GM18517 (cell line): ENCODE results near the gene FRK.

Experiments
- ATAC-seq: cut with Tn5 transposase; IDR thresholded peaks from one replicate; pipeline ENCODE4 v1.9.1; 2021; ENCODE audit warnings: mild to moderate bottlenecking, moderate library complexity; ENCODE audit not compliant: unreplicated experiment

FRK gene

DNA sequence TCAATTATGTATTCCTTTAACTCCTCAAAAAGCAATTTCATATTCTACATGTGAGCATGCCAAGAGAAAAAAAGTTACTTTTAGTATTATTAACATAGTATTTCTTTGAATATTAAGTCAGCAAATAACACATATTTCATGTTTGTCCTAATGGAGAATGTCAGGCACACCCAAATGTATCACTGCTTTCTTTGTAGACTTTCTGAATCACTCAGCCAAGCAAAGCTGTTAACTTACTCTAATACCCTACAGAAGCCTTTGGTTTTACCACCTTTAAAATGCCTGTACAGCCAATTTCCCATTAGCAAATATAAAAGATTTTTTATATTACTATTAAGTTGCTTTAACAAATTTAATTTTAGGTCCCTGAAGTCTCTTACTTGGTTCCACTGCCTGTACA lies 23.8 kb downstream of the FRK start:
- ATAC-seq, result no peak

DNA sequence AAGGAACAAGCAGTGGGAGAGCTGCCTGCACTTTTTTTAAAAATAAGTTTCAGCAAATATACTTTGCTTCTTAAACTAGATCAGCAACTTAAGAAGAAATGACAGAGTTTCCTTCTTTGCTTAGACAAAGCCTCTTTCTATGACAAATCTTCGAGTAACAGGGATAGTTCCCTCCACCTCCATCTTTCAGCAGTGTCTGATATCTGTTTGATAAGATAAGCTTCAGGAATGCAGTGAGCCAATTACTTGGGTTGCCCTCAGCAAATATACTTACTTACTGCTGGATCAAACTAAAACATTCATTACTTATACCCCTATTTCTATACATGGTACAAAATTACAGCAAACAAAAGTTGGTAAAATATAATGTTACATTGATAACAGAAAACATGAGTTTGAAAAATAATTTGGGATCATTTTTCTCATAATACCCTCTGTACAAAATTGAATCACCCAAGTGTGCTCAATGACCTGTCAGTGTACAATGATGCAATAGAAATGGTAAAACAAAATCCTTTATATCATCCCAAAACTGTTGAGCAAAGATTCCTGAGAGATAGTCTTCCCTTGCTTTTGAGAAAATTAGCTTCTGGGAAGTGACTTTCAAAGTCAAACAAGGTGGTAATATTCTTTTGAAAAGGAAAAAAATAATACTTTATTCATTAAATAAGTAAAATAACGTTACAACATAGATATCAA lies 24.5 kb downstream of the FRK start:
- no peak for ATAC-seq

- no peak for ATAC-seq
These were observed 25.1 kb downstream of the FRK start for GRCh38 chr6:116035616-116036015.

- no peak for ATAC-seq
These were observed 26.4 kb downstream of the FRK start for GRCh38 chr6:116034327-116034726.

GRCh38 chr6:116033687-116034303 lies 26.9 kb downstream of the FRK start:
- ATAC-seq, result no peak

DNA sequence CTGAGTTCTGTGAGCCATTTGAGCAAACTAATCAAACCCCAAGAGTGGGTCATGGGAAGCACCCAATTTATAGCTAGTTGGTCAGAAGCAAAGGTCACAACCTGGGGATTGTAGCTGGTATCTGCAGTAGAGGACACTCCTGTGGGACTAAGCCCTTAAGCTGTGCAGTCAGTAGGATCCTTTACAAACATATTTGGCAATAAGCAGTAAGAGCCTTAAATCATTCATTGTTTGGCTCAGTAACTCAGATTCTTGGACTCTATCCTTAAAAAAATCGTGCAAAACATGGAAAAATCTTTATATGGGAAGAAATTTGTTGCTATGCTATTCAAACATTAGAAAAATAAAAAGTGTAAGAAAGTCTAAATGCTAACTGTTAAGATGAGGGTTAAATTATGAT lies 29.9 kb downstream of the FRK start:
- ATAC-seq, result no peak

DNA sequence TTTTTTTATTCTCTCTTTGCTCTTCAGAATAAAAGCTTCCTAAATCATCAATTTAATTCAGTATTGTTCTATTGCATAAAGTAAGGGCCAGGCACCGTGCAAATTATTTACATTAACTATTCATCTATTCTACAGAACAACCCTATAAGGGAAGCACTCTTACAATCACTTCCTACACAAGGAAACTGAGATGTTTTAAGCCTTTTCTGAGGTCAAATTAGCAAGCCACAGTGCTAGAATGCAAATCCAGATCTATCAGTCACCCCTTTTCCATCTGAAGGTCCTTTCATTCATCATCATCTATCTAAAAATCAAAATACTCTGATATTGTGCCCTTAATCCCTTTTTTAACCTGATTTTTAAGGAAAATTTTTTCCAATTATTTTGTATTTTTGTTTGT lies 31.2 kb downstream of the FRK start:
- peak; percentile 74 for ATAC-seq

GRCh38 chr6:116028233-116028632 lies 32.5 kb downstream of the FRK start:
- no peak for ATAC-seq

DNA sequence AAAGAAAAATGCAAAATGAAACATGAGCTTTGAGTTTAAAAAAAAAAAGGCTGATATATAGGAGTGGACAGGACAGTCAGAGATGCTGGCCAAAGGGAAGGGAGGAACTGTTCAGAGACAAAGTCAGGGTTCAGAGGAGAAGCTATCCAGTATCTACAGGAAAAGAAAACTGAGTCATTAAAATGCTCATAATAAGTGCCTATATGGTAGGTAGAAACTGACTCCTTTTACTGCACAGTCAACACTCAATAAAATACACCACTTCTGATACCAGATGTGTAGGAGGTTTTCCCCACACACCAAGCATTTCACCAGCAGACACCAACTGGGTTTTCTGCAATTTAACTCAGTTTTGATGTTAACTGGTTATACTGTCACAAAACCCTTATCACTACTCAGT lies 32.9 kb downstream of the FRK start:
- ATAC-seq, result peak; percentile 57

DNA sequence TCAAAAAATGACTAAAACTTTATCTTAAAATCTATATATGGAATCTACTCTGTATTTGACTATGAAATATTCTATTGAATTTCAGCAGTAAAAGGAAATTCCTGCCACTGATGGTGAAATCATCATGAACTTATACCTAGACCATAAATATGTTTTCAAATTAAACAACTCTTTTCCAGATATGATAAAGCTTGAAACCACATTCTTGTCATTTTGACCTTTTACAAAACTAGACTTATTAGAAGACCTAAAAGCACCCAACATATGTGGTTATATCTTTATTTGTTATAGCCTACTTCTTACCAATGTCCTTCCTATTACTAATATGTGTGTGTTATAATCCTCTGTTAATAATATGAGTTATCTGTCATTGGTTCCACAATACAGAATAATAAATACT lies 35.3 kb downstream of the FRK start:
- no peak for ATAC-seq

DNA sequence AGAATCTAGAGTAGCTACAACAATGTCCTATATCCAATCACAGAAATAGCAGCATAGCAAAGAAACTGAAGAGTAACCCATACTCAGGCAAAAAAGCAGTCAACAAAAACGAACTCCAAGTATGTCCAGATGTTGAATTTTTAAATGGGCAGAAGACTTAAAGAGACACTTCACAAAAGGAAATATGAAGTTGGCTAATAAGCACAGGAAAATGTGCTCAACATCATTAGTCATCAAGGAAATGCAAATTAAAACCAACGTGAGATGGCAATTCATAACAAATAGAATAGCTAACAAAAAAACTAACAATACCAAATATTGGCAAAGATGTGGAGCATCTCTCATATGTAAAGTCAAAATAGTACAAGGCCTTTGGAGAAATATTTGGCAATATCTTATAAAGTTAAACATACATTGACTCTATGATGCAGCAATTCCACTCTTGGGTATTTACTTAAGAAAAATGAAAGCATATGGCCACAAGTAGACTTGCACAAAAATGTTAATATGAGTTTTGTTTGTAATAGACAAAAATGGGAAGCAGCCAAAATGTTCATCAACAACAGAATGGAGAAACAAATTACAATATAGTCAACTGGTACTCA lies 37.7 kb downstream of the FRK start:
- no peak for ATAC-seq

DNA sequence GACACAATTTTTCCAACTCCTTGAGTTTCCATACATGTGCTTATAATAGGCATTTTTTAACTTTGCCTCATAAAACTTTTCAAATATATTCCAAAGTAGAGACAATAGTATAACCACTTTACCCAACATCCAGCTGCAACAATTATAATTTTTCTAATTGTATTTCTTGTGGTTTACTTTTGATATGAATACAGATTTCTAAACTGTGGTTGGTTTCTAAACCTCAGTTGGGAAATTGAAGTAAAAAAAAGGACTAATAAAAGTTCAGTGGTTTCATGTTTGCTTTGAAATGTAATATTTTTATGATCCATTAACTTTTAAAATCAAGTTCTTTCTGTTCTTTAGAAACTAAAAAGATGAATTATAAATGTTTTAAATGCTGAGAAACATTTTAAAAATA lies 40.0 kb downstream of the FRK start:
- ATAC-seq, result no peak

DNA sequence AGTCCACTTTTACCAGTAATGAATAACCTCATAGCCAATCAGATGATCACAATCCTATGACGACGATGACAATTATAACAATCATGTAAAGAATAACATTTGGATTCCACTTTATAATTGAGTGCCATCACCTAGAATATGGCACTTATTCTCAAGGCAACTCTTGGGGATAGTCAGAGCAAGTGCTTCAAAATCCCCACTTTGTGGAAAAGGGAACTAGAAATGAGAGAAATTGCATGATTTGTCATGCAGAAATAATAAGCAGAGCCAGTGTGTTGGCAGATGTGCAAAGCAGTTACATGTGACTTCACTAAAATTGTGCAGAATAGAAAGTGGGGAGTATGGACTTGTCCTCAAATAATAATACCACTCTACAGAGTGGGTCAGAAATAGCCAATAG lies 41.3 kb downstream of the FRK start:
- peak; percentile 91 for ATAC-seq

- no peak for ATAC-seq
These were observed 41.7 kb downstream of the FRK start for GRCh38 chr6:116018976-116019375.

GRCh38 chr6:116017546-116018295 lies 43.0 kb downstream of the FRK start:
- no peak for ATAC-seq

GRCh38 chr6:116016846-116017545 lies 43.7 kb downstream of the FRK start:
- no peak for ATAC-seq

GRCh38 chr6:116015983-116016382 lies 44.7 kb downstream of the FRK start:
- no peak for ATAC-seq

DNA sequence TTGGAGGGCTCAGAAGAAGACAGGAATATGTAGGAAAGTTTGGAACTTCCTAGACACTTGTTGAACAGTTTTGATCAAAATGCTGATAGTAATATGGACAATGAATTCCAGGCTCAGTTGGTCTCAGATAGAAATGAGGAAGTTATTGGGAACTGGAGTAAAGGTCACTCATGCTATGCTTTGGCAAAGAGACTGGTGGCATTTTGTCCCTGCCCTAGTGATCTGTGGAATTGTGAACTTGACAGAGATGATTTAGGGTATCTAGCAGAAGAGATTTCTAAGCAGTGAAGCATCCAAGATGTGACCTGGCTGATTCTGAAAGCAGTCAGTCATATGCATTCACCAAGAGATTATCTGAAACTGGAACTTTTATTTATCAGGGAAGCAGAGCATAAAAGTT lies 45.1 kb downstream of the FRK start:
- ATAC-seq, result no peak

DNA sequence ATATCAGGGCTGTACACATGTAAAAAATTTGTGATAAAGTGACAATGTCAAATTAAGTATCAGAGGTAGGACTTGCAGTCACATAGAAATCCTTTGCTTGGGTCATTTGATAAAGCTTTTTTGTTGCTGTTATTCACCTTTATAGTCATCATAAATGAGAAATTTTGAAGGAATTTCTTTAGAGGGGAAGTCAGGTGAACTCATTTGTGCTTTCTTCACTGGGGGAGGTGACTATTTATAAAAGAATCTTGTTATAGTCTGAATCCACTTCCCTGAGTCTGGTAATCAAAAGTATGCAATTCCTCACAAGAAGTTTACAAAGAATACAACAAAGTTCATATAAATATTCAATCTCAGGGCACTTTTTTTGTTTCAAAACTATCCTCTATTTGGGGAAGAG lies 47.7 kb downstream of the FRK start:
- no peak for ATAC-seq

DNA sequence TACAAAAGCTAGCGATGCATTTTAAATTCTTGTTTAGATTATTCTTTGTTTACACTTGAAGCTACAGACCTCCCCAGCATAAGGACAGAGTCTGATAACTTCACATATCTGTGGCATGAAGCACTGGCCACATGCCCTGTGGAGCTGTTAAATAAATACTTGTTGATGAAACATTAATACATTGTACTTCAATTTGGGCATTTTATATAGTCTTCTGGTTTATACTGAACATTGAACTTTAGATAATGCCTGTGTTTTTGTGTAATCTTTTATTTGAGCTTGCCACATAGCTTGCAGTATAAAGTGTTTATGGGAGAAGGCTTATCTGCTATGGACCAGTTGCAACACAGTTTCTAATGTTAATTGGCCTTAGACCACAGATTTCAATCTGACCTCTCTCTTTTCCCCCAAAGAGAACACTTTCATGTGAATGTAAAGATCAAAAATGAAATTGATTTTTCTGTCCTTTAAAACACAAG lies 48.2 kb downstream of the FRK start:
- ATAC-seq, result no peak

- ATAC-seq, result peak; percentile 67
These were observed 49.2 kb downstream of the FRK start for GRCh38 chr6:116011520-116011919.
